ENCODE results near the gene UBE2D2.
"Not testable (repeated sequence)": the region's sequence is repeated elsewhere in the genome, so short reads cannot be mapped to it uniquely, and the experiment has no call there.

UBE2D2 gene

GRCh38 chr5:139625398-139625797, 64.3 kb downstream of the UBE2D2 start:
- intact Hi-C loops (cut with micrococcal nuclease); H3K27me3 Mint-ChIP-seq; H3K27ac Mint-ChIP-seq; H3K4me3 Mint-ChIP-seq; H3K9me3 Mint-ChIP-seq; H3K4me1 Mint-ChIP-seq (ENCODE audit: low read depth): not testable (repeated sequence)
- peaks cover 95% of the 10 kb centered on the region for H3K36me3 Mint-ChIP-seq (ENCODE audit: low read depth)

GRCh38 chr5:139630855-139631254, 69.7 kb downstream of the UBE2D2 start:
- Mint-ChIP-seq H3K27me3 (no peaks in the 10 kb centered on the region), H3K36me3 (ENCODE audit: low read depth) (peaks cover 54% of the 10 kb centered on the region), H3K9me3 (no peaks in the 10 kb centered on the region), H3K4me1 (ENCODE audit: low read depth) (peaks cover 26% of the 10 kb centered on the region), H3K27ac (no peak overlapping the region), H3K4me3 (no peak overlapping the region)
- intact Hi-C loops (cut with micrococcal nuclease), result no loop called here

- intact Hi-C loops (cut with micrococcal nuclease), result no loop called here
- H3K27me3 Mint-ChIP-seq, result no peaks in the 10 kb centered on the region
- H3K36me3 Mint-ChIP-seq (ENCODE audit: low read depth), result peaks cover 46% of the 10 kb centered on the region
- no peak overlapping the region for H3K4me3 Mint-ChIP-seq
- H3K4me1 Mint-ChIP-seq (ENCODE audit: low read depth), result peaks cover 34% of the 10 kb centered on the region
- H3K9me3 Mint-ChIP-seq, result no peaks in the 10 kb centered on the region
- H3K27ac Mint-ChIP-seq, result no peak overlapping the region
Observed at GRCh38 chr5:139631520-139632165, 70.5 kb downstream of the UBE2D2 start.

DNA sequence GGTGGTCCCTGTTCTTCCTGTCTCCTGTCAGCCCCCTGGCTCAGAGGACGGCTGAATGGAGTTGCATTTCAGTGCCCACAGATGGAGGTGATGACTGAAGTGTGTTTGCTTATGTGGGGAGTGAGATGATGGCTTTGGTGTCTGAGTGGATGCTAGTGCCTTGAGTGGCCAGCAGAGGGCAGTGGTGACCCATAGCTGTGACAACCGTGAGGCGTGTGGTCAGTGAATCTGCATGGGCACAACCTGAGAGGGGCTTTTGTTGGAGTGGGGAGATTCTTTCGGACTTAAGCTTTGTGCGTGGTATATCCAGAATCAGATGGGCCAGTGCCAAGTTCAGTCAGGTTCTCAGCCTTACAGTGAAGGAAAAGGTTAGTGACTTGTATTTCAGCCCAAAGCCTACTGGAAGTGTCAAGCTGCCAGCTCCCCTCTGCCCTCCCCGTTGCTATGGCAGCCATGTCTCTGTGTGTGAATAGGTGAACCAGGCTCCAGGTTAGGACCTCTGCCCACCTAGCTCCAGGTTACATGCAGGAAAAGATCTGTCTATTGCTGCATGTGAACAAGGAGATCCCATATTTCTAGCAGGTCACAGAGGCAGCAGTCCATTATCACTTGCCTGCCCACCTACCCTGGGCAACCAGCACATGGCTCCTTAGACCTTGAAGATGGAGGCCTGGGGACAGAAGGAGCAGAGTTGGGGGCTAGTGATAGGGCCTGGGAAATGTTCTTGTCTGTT, 72.3 kb downstream of the UBE2D2 start:
- Mint-ChIP-seq H3K4me3 (no peak overlapping the region), H3K9me3 (no peaks in the 10 kb centered on the region), H3K27ac (no peak overlapping the region), H3K27me3 (no peaks in the 10 kb centered on the region), H3K4me1 (ENCODE audit: low read depth) (peaks cover 52% of the 10 kb centered on the region), H3K36me3 (ENCODE audit: low read depth) (peaks cover 28% of the 10 kb centered on the region)
- intact Hi-C loops (cut with micrococcal nuclease), result loop anchor here (2.0 kb wide), 1 partner anchor 17 kb away; no protein-coding TSS in a partner anchor

DNA sequence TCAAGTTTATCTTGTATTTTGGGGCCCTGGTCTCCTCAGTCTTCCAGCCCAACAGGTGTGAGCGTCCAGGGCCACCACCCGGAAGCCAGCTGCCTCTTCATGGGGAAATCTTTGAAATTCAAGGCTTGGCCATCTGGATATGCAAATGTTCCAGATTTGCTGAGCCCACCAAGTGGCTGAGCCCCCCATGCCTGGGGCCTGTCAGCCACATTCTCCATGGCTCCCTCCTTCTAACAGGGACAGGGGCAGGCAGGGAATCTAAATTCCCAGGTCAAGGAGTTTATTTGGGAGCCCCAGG, 72.8 kb downstream of the UBE2D2 start:
- H3K27me3 Mint-ChIP-seq, result no peaks in the 10 kb centered on the region
- no peak overlapping the region for H3K27ac Mint-ChIP-seq
- H3K9me3 Mint-ChIP-seq, result no peaks in the 10 kb centered on the region
- H3K36me3 Mint-ChIP-seq (ENCODE audit: low read depth), result peaks cover 23% of the 10 kb centered on the region
- H3K4me1 Mint-ChIP-seq (ENCODE audit: low read depth), result peaks cover 57% of the 10 kb centered on the region
- intact Hi-C loops (cut with micrococcal nuclease), result loop anchor here (2.0 kb wide), 1 partner anchor 17 kb away; no protein-coding TSS in a partner anchor
- H3K4me3 Mint-ChIP-seq, result no peak overlapping the region

DNA sequence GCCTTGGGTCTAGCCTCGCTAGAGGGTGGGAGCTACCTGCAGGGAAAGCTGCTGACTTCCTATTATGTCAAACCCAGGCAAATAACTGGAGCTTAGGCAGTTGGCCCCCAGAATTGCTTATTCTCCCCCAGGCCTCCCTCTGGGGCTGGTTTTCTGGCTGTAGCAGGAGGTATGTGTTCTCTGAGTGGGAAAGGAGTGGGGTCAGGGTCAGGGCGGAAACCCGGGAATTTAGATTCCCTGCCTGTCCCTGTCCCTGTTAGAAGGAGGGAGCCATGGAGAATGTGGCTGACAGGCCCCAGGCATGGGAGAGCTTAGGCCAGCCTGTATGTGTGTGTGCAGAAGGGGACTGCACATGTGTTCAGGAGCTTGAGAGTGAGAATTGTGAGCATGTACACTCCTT, 73.4 kb downstream of the UBE2D2 start:
- H3K4me1 Mint-ChIP-seq (ENCODE audit: low read depth), result peaks cover 63% of the 10 kb centered on the region
- H3K36me3 Mint-ChIP-seq (ENCODE audit: low read depth), result peaks cover 17% of the 10 kb centered on the region
- H3K27me3 Mint-ChIP-seq, result peaks cover 1% of the 10 kb centered on the region
- no peak overlapping the region for H3K27ac Mint-ChIP-seq
- H3K9me3 Mint-ChIP-seq, result no peaks in the 10 kb centered on the region
- intact Hi-C loops (cut with micrococcal nuclease), result loop anchor here (2.0 kb wide), 1 partner anchor 16 kb away; no protein-coding TSS in a partner anchor
- no peak overlapping the region for H3K4me3 Mint-ChIP-seq

DNA sequence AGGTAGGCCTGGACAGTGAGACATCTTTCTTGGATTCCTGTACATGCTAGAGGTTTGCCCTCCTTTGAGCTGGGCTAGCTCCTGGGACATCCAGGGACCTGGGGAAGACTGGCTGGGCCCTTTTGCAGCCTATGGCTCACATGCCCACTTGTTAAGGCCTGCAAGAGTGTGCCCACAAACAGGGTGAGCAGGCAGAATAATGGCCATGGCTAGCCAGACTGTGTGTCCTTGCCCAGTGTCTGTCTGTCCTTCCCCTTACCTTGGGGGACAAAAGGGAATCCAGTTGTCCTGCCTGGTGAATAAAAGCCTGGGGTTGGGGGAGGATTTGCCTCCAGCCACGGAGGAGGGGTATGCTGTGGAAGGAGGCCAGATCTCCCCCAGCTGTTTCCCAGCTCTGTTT, 74.1 kb downstream of the UBE2D2 start:
- H3K36me3 Mint-ChIP-seq (ENCODE audit: low read depth), result peaks cover 11% of the 10 kb centered on the region
- H3K4me3 Mint-ChIP-seq, result no peak overlapping the region
- H3K4me1 Mint-ChIP-seq (ENCODE audit: low read depth), result peaks cover 69% of the 10 kb centered on the region
- peak overlapping the region; percentile 77 for H3K27ac Mint-ChIP-seq
- H3K9me3 Mint-ChIP-seq, result no peaks in the 10 kb centered on the region
- intact Hi-C loops (cut with micrococcal nuclease), result loop anchor here (1.0 to 2.0 kb wide), 3 partner anchors 16 to 130 kb away; no protein-coding TSS in a partner anchor
- H3K27me3 Mint-ChIP-seq, result peaks cover 7% of the 10 kb centered on the region

GRCh38 chr5:139635606-139636206, 74.6 kb downstream of the UBE2D2 start:
- Mint-ChIP-seq H3K36me3 (ENCODE audit: low read depth) (peaks cover 8% of the 10 kb centered on the region), H3K9me3 (no peaks in the 10 kb centered on the region)
- intact Hi-C loops (cut with micrococcal nuclease), result loop anchor here (1.0 to 2.0 kb wide), 3 partner anchors 15 to 130 kb away; no protein-coding TSS in a partner anchor

DNA sequence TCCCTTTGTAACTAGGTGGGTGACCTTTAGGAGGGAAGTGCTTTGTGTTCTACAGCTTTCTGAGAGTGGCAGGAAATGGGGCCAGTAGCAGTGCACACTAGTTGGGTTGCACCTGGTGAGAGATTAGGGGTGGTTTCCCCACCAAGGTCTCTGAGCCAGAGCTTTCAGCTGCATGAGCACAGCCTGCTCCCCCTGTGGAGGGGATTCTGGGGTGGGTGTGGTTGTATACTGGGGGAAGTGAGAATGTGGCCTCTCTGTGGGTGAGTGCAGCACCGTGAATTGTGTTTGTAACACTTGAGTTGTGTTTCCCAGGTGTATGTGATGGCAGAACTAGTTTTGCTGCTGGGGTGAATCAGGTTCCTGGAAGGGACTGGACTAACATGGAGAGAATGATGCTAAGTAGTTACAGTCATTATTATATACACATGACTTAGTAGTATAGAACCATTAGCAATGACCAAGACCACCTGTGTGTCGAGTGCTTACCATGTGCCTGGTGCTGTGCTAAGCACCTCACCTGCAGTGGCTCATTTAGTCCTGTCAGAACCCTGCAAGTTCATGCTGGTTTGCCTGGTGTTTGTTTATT, 75.2 kb downstream of the UBE2D2 start:
- Mint-ChIP-seq H3K4me1 (ENCODE audit: low read depth) (peaks cover 79% of the 10 kb centered on the region), H3K36me3 (ENCODE audit: low read depth) (peaks cover 8% of the 10 kb centered on the region), H3K27me3 (peaks cover 14% of the 10 kb centered on the region), H3K9me3 (no peaks in the 10 kb centered on the region), H3K4me3 (peak overlapping the region; percentile 78), H3K27ac (peak overlapping the region; percentile 77)
- intact Hi-C loops (cut with micrococcal nuclease), result no loop called here

More at GRCh38 chr5:139635606-139636206, 74.6 kb downstream of the UBE2D2 start:
- Mint-ChIP-seq H3K4me3 (peak overlapping the region; percentile 49), H3K27me3 (peaks cover 10% of the 10 kb centered on the region), H3K4me1 (ENCODE audit: low read depth) (peaks cover 74% of the 10 kb centered on the region), H3K27ac (peak overlapping the region; percentile 77)

DNA sequence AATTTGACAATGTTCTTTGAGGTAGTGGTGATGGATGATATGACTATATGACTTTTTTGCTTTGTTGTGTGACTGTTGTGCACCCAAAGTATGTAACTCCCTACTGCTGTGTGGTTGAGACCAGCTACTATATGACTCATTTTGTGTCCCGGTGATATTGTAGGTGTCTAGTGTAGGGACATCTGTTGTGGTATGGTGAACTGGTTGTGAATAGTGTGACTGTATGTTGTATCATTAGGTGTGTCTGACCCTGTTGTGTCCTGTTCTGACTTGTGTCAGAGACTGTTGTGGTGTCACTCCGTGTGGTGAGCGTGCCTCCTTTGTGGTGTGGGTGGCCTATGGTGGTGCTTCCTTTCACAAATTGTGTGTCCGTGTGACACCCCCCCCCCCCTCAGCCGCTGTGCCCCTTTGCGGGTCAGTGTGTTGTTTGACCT, 75.9 kb downstream of the UBE2D2 start:
- peak overlapping the region; percentile 78 for H3K4me3 Mint-ChIP-seq
- H3K9me3 Mint-ChIP-seq, result no peaks in the 10 kb centered on the region
- peaks cover 21% of the 10 kb centered on the region for H3K27me3 Mint-ChIP-seq
- peaks cover 86% of the 10 kb centered on the region for H3K4me1 Mint-ChIP-seq (ENCODE audit: low read depth)
- H3K36me3 Mint-ChIP-seq (ENCODE audit: low read depth), result peaks cover 4% of the 10 kb centered on the region
- H3K27ac Mint-ChIP-seq, result peak overlapping the region; percentile 77
- intact Hi-C loops (cut with micrococcal nuclease), result no loop called here

DNA sequence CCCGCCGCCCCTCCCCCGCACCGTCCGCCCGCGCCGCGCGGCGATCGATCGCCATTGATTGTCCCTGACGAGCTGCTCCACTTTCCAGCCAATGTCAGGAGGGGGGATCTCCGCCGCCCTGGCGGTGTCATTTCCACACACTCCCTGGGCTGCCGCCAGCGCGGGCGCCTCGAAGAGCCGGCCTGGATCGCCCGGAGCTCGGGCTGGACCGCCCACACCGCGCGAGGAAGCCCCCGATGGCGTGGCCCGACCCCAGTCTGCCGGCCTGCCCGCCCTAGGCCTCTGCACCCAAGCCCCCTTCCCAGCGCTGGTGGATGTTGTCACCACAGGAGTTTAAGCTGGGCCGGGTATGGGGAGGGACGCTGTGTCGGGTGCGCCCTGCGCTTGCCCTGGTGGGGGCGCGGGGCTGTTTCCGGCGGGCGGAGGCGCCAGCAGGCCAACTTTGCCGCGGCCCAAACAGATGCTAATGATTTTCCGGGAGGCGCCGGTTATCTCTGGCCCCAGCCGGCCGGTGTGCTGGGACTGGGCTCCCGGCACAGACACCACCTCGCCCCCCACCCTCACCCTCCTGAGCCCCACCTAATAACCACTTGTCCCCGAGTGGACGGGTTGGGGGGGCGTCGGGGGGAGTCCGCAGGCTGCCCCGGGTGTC, 76.4 kb downstream of the UBE2D2 start:
- Mint-ChIP-seq H3K27me3 (peaks cover 27% of the 10 kb centered on the region), H3K4me1 (ENCODE audit: low read depth) (peaks cover 88% of the 10 kb centered on the region), H3K9me3 (no peaks in the 10 kb centered on the region), H3K36me3 (ENCODE audit: low read depth) (no peaks in the 10 kb centered on the region), H3K4me3 (peak overlapping the region; percentile 78), H3K27ac (peak overlapping the region; percentile 77)
- intact Hi-C loops (cut with micrococcal nuclease), result loop anchor here (1.0 kb wide), 1 partner anchor 10 kb away; no protein-coding TSS in a partner anchor

- H3K4me3 Mint-ChIP-seq, result peak overlapping the region; percentile 78
- H3K36me3 Mint-ChIP-seq (ENCODE audit: low read depth), result no peaks in the 10 kb centered on the region
- H3K4me1 Mint-ChIP-seq (ENCODE audit: low read depth), result peaks cover 91% of the 10 kb centered on the region
- peaks cover 33% of the 10 kb centered on the region for H3K27me3 Mint-ChIP-seq
- peak overlapping the region; percentile 77 for H3K27ac Mint-ChIP-seq
- no peaks in the 10 kb centered on the region for H3K9me3 Mint-ChIP-seq
- intact Hi-C loops (cut with micrococcal nuclease), result loop anchor here (1.0 kb wide), 1 partner anchor 9 kb away; no protein-coding TSS in a partner anchor
Observed at GRCh38 chr5:139638090-139638735, 77.1 kb downstream of the UBE2D2 start.
